Left ventricle myocardium superior (tissue), 1 donor: Measurements from ENCODE around the gene NFATC2. TPM values are rescaled to one million over a fixed set of nuclear protein-coding genes. Genes with fewer than 3 reads are reported as not detected.
"Not testable (repeated sequence)": the region's sequence is repeated elsewhere in the genome, so short reads cannot be mapped to it uniquely, and the experiment has no call there.

Experiments
- ATAC-seq: fragments of 200-7000 bp; cut with Tn5 transposase; one replicate; pipeline ENCODE4 v1.9.1; 2020; ENCODE audit warnings: mild to moderate bottlenecking, moderate library complexity
- DNase-seq: peaks from one replicate; pipeline ENCODE4 v3.0.0-alpha.2; 2020
- intact Hi-C: fragments of 100-400 bp; cut with micrococcal nuclease; formaldehyde crosslinking; loops from one replicate; pipeline ENCODE4 v1.11.0; 2022
- total RNA-seq: library from RNA; stranded (reverse); fragmentation: NEBNext Ultra II Directional; extraction: Animal tissue kit (Norgen Biotek cat#: 25700); gene quantifications from one replicate; pipeline ENCODE4 v1.2.1, GENCODE V29; 2021
- donor health status: DM: no; HTN: yes; CAD: no; lungs with severe emphysema.

The NFATC2 gene
- total RNA-seq, 1 donor from 2014 or later, result 2.3 TPM

DNA sequence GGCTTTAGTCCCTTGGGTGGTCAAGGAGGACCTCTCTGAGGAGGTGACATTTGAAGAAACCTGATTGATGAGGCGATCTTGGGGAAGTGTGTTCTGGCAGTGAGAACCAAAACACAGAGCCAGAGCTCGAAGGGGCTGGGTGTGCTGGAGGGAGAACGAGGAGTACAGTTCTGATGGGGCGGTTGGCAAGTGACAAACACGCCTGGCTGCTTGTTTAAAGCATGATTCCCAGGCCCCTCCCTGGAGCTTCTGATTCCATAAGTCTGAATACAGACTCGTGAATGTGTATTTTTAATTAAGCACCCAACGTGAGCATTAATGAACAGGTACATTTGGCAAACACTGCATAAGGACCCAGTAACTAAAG lies 886 bp upstream of the NFATC2 start:
- intact Hi-C loops, result no loop called here

DNA sequence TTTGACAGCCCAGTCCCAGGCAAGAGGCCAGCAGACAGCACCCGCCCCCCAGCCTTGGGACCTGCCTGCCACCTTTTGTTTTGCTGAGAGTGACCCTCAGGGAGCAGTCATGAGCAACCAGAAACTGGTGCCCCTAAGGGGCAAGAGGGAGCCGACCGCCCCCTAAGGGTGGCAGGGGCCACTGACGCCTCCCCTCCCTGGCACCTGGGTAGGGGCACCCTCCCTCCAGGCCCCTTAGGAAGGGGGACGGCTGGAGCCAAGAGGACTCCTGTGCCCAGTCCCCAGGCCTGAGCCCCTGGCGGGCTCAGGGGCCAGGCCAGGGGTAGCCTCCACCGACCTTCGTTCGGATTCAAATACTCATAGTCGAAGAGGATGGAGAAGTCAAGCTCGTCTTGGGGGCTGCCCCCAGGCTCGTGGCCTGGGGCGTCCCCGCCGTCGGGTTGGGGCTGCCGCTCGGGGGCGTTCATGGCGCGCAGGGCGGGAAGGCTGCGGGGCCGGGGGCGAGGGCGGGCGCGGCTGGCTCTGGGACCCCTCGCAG lies 417 bp downstream of the NFATC2 start:
- DNase-seq (no peak), ATAC-seq (peak; percentile 46)
- intact Hi-C loops, result no loop called here

More for the DNA sequence above, 886 bp upstream of the NFATC2 start:
- ATAC-seq, result no peak
- no peak for DNase-seq

DNA sequence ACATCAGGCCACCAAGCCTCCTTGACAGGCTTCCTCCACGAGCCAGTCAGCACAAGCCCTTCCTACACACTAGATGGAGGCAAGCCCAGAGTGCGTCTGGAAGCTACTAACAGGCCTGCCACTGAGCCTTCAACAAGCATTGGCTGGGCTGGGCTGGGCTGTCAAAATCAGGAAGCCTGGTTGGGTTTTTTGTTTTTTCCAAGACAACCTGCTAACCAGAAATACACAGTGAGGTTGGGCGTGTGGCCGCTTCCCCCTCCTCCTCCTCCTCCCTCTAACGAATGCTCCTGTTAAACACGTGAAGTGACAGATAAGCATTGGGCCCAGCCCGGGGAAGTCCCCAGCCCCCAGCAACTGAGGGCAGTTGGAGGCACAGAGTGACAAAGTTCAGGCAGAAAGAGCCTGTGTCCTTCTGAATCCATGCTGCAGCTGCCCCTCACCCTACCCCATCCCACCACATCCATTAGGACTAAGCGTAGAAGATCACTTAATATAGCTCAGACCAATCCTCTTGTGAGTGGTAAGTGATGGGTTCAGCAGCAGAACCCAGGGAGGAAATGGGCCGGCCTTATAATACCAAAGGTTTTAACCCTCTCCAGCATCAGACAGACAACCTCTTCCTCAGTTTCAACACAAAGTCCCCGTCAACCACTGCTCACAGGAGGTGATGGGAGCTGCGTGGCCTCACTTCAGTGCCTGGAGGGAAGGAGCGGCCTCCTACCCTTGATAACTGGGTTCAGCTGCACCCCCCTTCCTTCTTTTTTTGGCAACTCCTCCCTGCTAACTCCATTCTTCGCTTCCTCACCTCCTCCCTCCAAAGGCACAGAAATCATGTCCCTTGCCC lies 1.1 kb downstream of the NFATC2 start:
- intact Hi-C loops, result no loop called here
- ATAC-seq (peak; percentile 88), DNase-seq (peak; percentile 80)

DNA sequence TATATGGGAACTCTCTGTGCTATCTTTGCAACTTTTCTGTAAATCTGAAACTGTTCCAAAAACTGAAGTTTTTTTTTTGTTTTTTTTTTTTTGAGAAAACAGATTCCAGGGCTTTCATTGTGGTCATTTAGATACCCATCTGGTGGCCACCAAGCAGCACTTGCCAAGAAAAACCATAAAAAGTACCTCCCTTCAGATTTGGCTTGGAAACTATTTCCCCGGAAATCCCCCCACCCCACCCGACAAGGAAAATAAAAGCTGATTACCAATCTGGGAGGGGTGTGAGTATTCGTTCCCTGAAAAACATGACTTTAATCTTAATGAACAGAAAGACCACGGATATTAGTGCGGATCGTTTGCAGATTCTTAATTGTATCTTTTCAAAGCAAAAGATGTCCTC lies 1.9 kb downstream of the NFATC2 start:
- ATAC-seq (no peak), DNase-seq (no peak)
- intact Hi-C loops, result no loop called here

DNA sequence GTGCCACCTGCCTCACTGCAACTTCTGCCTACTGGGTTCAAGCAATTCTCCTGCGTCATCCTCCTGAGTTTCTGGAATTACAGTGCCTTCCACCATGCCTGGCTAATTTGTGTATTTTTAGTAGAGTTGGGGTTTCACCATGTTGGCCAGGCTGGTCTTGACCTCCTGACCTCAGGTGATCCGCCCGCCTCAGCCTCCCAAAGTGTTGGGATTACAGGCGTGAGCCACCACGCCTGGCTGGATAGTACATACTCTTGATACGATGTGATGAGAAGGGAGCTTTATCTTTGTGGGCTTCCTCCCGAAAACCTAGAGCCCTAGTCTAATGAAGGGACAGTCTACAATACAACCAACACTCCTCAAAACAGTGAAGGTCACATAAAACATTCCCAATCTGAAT lies 2.4 kb downstream of the NFATC2 start:
- DNase-seq, ATAC-seq, intact Hi-C loops: not testable (repeated sequence)

DNA sequence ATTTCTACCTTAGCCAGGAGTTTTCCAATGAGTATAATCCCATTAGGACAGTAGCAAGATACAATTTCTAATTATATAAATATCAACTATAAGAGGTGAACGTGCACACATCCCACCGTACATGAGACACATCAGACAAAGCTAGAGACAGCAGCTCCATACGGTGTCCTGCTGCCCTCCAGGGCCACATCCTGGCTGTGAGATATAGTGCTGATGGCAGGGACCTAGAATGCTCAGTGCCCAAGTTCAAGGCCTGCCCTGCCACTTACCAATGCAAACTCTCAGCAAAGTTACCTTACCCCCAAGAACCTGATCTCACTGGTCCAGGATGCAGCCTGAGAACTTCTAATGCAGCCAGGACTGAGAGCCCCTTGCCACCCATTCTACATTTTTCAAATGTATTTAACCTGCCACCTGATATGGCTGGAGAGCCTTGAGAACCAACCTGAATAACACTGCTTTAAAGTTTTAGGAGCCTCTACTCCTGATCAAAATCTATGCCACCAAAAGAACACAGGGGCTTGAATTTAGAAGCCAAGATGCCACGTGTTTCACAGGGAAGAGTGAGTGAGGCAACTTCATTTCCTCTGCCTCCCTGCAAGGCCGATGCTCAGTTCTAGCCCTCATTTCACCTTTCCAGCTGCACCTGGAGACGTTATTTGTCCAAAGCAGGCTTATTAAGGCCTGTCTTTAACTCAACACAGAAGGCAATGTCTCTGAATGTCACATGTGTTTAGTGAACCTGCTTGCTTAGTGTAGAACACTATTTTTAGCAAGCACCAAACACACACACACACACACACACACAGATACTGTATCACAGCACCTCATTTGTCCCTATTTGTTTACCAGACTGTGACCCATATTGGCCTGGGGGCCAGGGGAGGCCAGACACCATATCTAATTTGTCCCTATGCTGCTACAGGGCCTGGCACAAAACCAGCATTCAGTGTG lies 6.1 kb downstream of the NFATC2 start:
- ATAC-seq (no peak), DNase-seq (no peak)
- intact Hi-C loops, result no loop called here

DNA sequence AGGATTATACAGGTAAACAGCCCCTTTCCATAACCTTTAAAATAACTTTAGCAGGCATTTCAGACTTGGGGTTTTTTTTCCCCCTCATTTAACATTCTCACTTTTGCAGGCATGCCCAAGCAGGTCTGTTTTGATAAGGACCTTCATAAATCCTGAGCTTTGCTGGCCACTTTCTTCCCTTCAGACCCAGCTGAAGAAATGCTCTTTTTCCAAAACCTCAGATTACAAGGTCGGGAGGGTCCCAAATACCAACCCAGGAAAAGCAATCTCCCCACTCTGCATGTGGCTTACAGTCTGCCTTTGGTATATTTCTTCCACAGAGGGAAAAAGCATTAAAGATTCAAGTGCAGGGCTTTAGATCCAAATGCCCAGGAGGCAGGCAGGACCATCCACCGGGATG lies 6.8 kb downstream of the NFATC2 start:
- intact Hi-C loops, result no loop called here
- DNase-seq, result no peak
- no peak for ATAC-seq

DNA sequence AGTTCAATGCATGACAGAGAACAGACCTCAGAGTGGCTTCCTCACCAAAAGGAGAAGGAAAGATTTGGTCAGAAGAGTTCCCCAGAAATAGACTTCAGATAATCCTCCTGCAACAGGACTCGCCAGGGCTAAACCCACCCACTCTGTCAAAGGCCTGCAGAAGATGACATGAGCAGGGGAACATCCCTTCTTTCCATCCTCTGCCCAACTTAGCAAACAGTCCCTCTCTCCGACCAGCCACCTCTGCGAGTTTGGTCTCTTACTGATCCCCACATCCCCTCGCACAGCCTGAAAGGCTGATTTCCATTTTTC lies 7.5 kb downstream of the NFATC2 start:
- ATAC-seq (no peak), DNase-seq (no peak)
- intact Hi-C loops, result no loop called here

DNA sequence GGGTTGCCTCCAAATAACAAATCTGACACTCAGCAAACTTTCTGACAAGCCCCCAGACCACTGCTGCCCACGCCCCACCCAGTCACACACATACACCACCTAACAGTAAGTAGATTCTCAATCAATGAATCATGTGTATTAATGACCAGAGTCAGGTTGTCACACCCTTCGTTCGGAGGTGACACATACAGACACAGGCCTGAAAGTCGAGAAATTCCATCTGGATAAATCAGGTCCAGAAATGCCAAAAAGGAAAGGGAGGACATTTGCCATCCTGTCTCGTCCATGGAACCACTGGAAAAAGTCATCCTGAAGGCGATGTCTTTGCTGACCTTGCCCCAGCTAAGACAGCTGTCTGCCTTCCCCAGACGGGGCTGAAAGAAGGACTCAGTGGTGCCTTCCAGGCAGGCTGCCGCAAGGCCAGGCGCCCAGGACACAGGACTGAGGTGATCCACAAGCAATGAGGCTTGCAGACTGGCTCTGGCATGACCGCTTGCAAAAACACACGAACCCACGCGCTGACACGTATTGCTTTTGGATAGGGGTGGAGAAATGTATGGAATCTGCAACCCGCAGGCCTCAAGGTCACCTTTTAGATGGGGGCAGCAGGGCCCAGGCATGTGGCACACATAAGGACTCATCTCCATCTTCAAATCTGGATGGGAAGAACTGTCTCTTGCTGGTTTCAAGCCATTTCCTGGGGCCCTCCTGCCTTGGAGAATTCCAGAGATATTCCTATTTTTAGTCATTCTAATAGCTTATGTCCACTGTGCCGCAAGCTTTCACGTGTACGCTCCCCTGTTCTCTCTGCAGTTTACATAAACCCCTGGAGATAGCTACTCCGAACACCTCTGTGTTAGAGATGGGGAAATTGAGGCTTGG lies 9.0 kb downstream of the NFATC2 start:
- ATAC-seq, result peak; percentile 15
- no peak for DNase-seq
- intact Hi-C loops, result no loop called here

DNA sequence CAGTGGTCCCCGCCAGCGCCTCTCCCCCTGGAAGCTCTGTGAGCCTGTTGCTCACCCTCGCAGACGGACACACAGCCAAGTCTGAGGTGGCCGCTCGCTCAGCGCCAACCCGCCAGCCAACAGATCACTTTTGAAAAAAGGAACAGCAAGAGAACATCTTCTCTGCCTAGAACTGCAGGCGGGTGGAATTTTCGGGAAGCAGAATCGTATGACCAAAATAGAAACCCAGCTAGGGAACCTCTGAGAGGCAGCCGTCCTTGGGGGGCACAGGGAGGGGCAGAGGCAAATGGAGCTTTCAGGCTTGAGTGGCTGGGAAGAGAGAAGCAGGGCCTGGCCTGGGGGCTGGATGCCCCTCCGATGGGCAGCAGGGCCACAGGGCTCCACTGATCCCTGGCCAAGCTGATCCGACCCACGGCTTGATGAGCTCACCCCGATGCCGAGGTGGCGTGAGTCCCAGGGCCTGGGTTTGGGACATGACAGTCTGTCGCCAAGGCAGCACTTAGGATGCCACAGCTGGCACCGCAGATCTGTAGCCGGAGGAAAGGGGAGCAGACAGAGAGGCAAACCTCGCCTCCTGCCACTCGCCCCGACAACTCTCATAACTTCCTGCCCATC lies 9.8 kb downstream of the NFATC2 start:
- ATAC-seq, result peak; percentile 83
- intact Hi-C loops, result no loop called here
- peak; percentile 72 for DNase-seq

DNA sequence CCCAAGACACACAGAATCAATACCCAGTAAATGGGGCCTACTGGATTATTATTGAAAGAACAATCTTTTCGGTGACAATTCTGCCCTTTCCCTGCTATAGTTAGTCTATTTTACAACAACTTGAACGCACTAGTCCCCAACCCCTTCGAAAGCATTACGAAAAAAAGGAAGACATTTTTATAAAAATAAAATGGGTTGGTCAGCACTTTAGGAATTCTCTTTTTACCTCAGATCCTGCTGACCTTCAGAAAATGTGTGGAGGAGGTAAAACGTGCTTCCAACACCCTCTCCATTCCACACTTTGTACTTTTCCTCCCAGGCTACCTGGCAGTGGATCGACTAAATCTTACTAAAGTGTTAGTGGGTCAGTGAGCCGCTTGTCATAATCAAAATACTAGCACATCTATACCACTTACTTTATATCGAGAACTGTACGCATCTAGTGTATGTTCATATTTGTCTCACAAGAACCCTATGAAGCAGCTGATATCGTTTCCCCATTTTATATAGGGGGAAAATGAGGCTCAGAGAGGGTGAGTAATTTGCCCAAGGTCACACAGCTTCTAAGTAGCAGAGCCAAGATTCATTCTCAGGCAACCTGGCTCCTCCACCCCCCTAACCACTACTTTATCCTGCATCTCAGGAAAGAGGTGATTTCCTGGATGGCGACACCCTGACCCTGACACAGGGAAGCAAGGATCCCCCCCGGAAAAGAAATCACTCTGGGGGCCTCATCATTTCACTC lies 10.6 kb downstream of the NFATC2 start:
- DNase-seq (no peak), ATAC-seq (no peak)
- intact Hi-C loops, result no loop called here

DNA sequence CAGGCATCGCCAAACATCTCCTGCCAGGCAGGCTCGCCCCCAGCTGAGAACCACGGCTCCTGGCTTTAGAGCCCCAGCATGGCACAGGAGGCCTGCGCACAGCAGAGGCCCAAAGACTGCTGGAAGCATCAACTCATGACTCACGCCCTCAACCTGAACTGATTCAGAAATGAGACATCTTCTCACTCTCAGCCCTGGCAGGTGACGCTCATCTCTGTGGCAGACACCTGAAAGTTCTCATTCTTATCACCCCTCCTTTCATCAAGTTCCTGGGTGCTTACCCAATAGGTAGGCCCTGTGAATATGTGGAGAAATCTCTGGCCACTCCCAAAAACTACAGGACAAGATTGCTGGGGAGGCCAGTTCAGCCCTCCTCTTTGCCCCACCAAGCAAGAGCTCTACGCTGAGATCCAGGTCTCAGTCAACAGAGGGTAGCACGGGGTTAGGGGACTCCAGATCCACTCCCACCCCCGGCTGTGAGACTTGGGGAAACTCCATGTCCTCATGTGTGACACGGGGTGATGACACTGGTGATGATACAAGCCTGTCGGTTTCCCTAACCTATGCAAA lies 11.3 kb downstream of the NFATC2 start:
- no peak for ATAC-seq
- DNase-seq, result no peak
- intact Hi-C loops, result no loop called here

DNA sequence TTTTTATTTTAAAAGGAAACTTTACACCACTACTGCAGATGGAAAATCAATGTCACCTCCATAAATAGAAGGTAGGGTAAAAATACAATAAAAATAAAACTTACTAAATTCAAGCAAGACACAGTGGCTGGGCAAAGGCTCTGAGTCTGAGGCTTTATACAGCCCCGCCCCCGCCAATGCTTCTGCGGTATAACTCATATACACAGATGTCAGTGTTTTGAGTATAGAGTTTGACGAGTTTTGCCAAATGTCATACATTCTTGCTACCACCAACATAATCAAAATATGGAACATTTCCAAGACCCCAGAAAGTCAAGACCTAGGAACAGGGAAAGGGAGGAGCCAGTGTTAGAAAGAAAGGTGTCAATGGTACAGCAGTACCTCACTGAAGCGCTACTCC lies 12.8 kb downstream of the NFATC2 start:
- intact Hi-C loops, result no loop called here
- DNase-seq, result no peak
- ATAC-seq, result no peak

DNA sequence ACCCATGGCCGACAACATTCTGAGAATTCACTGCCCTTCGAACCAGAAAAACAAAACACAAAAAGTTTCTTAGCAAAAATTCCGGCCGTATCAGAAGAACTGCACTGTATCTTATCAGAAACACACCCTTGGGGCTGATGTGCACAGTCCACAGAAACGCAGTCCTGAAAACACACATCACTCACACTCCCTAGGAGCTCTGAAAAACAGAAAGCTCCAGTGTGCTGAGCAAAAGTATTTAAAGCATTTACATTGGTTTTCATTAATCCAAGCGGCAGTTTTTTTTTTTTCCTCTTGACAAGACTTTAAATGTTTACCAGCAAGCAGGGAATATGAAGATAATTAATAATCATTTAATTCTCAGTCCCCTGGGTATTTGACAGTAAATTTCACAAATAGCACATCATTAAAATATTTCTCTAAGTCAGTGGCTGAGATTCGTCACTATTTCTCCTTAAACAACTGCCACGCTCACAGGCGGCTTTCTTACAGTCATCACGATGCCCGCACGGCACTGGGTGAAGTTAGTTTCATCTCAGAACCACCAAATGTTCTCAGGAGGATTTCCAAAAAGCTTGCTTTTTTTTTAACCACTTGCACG lies 13.3 kb downstream of the NFATC2 start:
- intact Hi-C loops, result no loop called here
- no peak for DNase-seq
- no peak for ATAC-seq

DNA sequence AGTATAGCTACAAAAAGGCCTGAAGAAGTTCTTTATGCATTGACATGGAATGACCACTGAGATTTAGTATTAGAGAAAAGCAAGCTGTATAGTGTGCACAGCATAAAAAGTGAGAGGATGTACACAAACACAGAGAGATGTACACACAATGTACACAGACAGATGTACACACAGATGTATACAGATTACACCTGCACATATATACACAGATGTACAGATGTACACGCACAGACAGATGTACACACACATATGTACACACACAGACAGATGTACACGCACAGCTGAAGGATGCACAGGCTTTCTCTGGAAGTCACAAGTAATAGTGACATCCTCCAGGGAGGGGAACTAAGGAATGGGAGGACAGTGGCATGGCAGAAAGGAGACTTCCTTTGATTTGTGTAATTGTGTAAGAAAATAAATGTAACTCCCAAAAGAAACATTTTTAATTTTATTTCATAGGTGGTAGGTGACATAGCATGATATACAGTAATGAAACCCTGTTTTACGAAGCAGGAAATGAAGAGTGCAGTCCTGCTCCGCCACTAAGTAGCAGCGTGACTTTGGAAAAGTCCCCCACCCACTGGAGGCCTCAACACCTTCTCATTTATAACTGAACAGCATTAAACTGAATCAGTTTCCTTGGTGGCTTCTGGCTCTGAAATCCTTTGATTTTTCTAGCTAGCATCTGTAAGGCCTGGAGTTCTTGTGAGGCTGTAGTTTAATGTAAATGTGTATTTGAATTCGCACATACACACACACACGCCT lies 14.1 kb downstream of the NFATC2 start:
- ATAC-seq (no peak), DNase-seq (no peak)
- intact Hi-C loops, result no loop called here

DNA sequence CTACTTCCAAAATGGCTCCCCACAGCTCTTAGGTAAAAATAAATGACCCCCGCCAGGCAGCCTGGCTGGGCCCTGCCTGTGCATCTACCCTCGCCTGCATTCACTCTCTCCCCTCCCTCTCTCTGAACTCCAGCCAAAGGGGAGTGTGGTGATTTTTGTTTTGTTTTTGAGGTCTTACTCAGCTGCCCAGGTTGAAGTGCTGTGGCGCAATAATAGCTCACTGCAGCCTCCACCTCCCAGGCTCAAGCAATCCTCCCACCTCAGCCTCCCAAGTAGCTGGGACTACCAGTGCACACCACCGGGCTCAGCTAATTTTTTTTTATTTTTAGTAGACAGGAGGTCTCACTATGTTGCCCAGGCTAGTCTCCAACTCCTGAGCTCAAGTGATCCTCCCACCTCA lies 15.8 kb downstream of the NFATC2 start:
- ATAC-seq (no peak), DNase-seq (no peak)
- intact Hi-C loops, result no loop called here

DNA sequence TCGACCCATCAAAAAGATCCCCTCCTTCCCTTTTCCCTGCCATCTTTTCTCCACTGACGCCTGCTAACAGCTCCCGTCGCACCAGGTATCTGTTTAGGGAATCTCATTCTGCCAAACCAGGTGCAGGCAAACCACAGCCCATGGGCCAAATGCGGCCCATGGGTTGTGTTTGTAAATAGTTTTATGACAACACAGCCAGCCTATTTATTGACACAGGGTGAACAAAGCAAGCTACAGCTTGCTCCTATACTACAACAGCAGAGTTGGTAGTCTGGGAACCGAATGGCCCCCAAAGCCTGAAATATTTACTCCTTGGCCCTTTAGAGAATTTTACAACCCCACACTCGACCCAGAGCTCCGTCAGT lies 16.4 kb downstream of the NFATC2 start:
- ATAC-seq, result no peak
- intact Hi-C loops, result no loop called here
- no peak for DNase-seq
